H9 (cell line): ENCODE results near the gene SERPINE1. TPM values are rescaled to one million over a fixed set of nuclear protein-coding genes. Genes with fewer than 3 reads are reported as not detected.

Experiments
- DNase-seq: peaks from one replicate; pipeline ENCODE4 v3.0.0-alpha.2; 2017
- H2AFZ ChIP-seq: one replicate; pipeline ENCODE4 v1.6.1; 2013; ENCODE audit warnings: mild to moderate bottlenecking, low read length, control low read depth, moderate library complexity
- H2AK5ac ChIP-seq: 2 replicates; pipeline ENCODE4 v1.6.1; 2013; ENCODE audit warnings: low read length, control low read depth, mixed read lengths; ENCODE audit not compliant: insufficient read length
- H2BK120ac ChIP-seq: one replicate; pipeline ENCODE4 v1.6.1; 2013; ENCODE audit warnings: low read depth, mild to moderate bottlenecking, low read length, control low read depth, inconsistent platforms; ENCODE audit not compliant: poor library complexity, severe bottlenecking
- H2BK12ac ChIP-seq: 2 replicates; pipeline ENCODE4 v1.6.1; 2013; ENCODE audit warnings: low read length, control low read depth, mixed read lengths, low read depth; ENCODE audit not compliant: insufficient read length
- H2BK15ac ChIP-seq: 2 replicates; pipeline ENCODE4 v1.6.1; 2013; ENCODE audit warnings: low read depth, low read length, control low read depth
- H2BK20ac ChIP-seq: one replicate; pipeline ENCODE4 v1.6.1; 2013; ENCODE audit warnings: low read depth, mild to moderate bottlenecking, low read length, control low read depth, inconsistent platforms; ENCODE audit not compliant: poor library complexity, severe bottlenecking
- H2BK5ac ChIP-seq: 2 replicates; pipeline ENCODE4 v1.6.1; 2013; ENCODE audit warnings: low read length, control low read depth, mixed read lengths; ENCODE audit not compliant: insufficient read length
- H3K14ac ChIP-seq: 2 replicates; pipeline ENCODE4 v1.6.1; 2013; ENCODE audit warnings: low read length, control low read depth; ENCODE audit not compliant: insufficient read depth
- H3K18ac ChIP-seq: 2 replicates; pipeline ENCODE4 v1.6.1; 2013; ENCODE audit warnings: low read depth, mild to moderate bottlenecking, mixed read lengths, low read length, control low read depth; ENCODE audit not compliant: insufficient read length
- H3K23ac ChIP-seq: 2 replicates; pipeline ENCODE4 v1.6.1; 2013; ENCODE audit warnings: low read length, control low read depth, mixed read lengths, low read depth; ENCODE audit not compliant: insufficient read length
- H3K23me2 ChIP-seq: 2 replicates; pipeline ENCODE4 v1.6.1; 2013; ENCODE audit warnings: low read depth, mild to moderate bottlenecking, mixed read lengths, low read length, control low read depth; ENCODE audit not compliant: insufficient read length, poor library complexity, severe bottlenecking
- H3K27ac ChIP-seq: 2 replicates; pipeline ENCODE4 v1.5.1; 2013; ENCODE audit warnings: low read length, control low read depth, mixed read lengths, low read depth; ENCODE audit not compliant: insufficient read length
- H3K27me3 ChIP-seq: 2 replicates; pipeline ENCODE4 v1.6.1; 2013; ENCODE audit warnings: low read length, control low read depth, inconsistent platforms; ENCODE audit not compliant: insufficient read depth
- H3K4ac ChIP-seq: 2 replicates; pipeline ENCODE4 v1.6.1; 2013; ENCODE audit warnings: low read depth, mild to moderate bottlenecking, control low read depth, inconsistent platforms, low read length, moderate library complexity
- H3K4me1 ChIP-seq: 2 replicates; pipeline ENCODE4 v1.6.1; 2013; ENCODE audit warnings: low read length, control low read depth, inconsistent platforms; ENCODE audit not compliant: insufficient read depth
- H3K4me2 ChIP-seq: 2 replicates; pipeline ENCODE4 v1.6.1; 2013; ENCODE audit warnings: low read length, control low read depth, mixed read lengths; ENCODE audit not compliant: insufficient read length, insufficient read depth
- H3K56ac ChIP-seq: 2 replicates; pipeline ENCODE4 v1.6.1; 2013; ENCODE audit warnings: low read depth, mild to moderate bottlenecking, mixed read lengths, low read length, control low read depth; ENCODE audit not compliant: insufficient read length
- H3K79me1 ChIP-seq: 2 replicates; pipeline ENCODE4 v1.6.1; 2013; ENCODE audit warnings: low read depth, mild to moderate bottlenecking, moderate library complexity, low read length, control low read depth, inconsistent platforms; ENCODE audit not compliant: insufficient read depth, poor library complexity, severe bottlenecking
- H3K79me2 ChIP-seq: 2 replicates; pipeline ENCODE4 v1.6.1; 2013; ENCODE audit warnings: low read length, control low read depth, inconsistent platforms; ENCODE audit not compliant: insufficient read depth
- H3K9ac ChIP-seq: 2 replicates; pipeline ENCODE4 v1.6.1; 2013; ENCODE audit warnings: low read length, control low read depth, mixed read lengths; ENCODE audit not compliant: insufficient read length; ENCODE audit errors: extremely low read depth
- H3K9me3 ChIP-seq: one replicate; pipeline ENCODE4 v1.6.1; 2013; ENCODE audit warnings: low read depth, low read length, inconsistent platforms; ENCODE audit not compliant: control insufficient read depth
- H3T11ph ChIP-seq: one replicate; pipeline ENCODE4 v1.6.1; 2013; ENCODE audit warnings: mild to moderate bottlenecking, low read length, control low read depth, inconsistent platforms
- H4K20me1 ChIP-seq: one replicate; pipeline ENCODE4 v1.6.1; 2013; ENCODE audit not compliant: control insufficient read depth, insufficient read length, insufficient read depth
- H4K5ac ChIP-seq: 2 replicates; pipeline ENCODE4 v1.6.1; 2013; ENCODE audit warnings: low read depth, mild to moderate bottlenecking, mixed read lengths, low read length, control low read depth; ENCODE audit not compliant: insufficient read length
- H4K8ac ChIP-seq: replicated peaks from 2 replicates; pipeline ENCODE4 v1.6.1; 2013; ENCODE audit warnings: low read length, control low read depth, mixed read lengths, low read depth; ENCODE audit not compliant: insufficient read length
- H4K91ac ChIP-seq: 2 replicates; pipeline ENCODE4 v1.6.1; 2013; ENCODE audit warnings: low read depth, mild to moderate bottlenecking, moderate library complexity, mixed read lengths, low read length, control low read depth; ENCODE audit not compliant: insufficient read length
- H3K27ac Mint-ChIP-seq, 3 experiments: 2 replicates in 2 of 3; 3 replicates in 1 of 3; pipeline ENCODE4 v1.8.0; 2020 to 2021; ENCODE audit warnings: mixed read lengths in 3 of 3, mild to moderate bottlenecking in 1 of 3, moderate library complexity in 1 of 3
- H3K27me3 Mint-ChIP-seq: 2 replicates; pipeline ENCODE4 v1.8.0; 2021; ENCODE audit warnings: low read depth, mild to moderate bottlenecking, moderate library complexity, mixed read lengths
- H3K36me3 Mint-ChIP-seq, 3 experiments: 2 replicates in 2 of 3; 3 replicates in 1 of 3; pipeline ENCODE4 v1.8.0; 2020 to 2021; ENCODE audit warnings: low read depth in 3 of 3, mixed read lengths in 3 of 3; ENCODE audit not compliant: insufficient read depth in 1 of 3
- H3K4me1 Mint-ChIP-seq, 2 experiments: 2 replicates each; pipeline ENCODE4 v1.8.0; 2020; ENCODE audit warnings: mixed read lengths in 2 of 2
- H3K4me3 Mint-ChIP-seq, 2 experiments: 2 replicates in 1 of 2; 3 replicates in 1 of 2; pipeline ENCODE4 v1.8.0; 2020 to 2021; ENCODE audit warnings: mild to moderate bottlenecking in 2 of 2, mixed read lengths in 2 of 2, moderate library complexity in 1 of 2
- H3K9me3 Mint-ChIP-seq, 2 experiments: 2 replicates in 1 of 2; 3 replicates in 1 of 2; pipeline ENCODE4 v1.8.0; 2020; ENCODE audit warnings: mild to moderate bottlenecking in 2 of 2, mixed read lengths in 2 of 2, moderate library complexity in 1 of 2
- CTCF ChIP-seq: fragments of 200-600 bp; sonication (generic); conservative IDR thresholded peaks from 3 replicates; pipeline ENCODE4 v1.8.0; 2021; ENCODE audit warnings: antibody characterized with exemption, mild to moderate bottlenecking
- WGBS: extraction: QIAGEN DNeasy Blood & Tissue Kit; methylation state at CpG from one replicate; pipeline ENCODE4 v1.1.7; 2013; ENCODE audit warnings: missing lambda C conversion rate, low lambda C conversion rate, mixed read lengths; ENCODE audit not compliant: insufficient read length; ENCODE audit errors: extremely low coverage; 5-methylcytosine and 5-hydroxymethylcytosine counted together
- total RNA-seq: library from RNA; stranded (reverse); gene quantifications from 2 replicates; pipeline ENCODE4 v1.2.1, GENCODE V29; 2021

SERPINE1 gene
- total RNA-seq, 1 experiment from 2014 or later: 11.5 TPM

GRCh38 chr7:101119876-101120275 is 7.0 kb upstream of the SERPINE1 start:
- no peak overlapping the region for H3K18ac ChIP-seq
- no peak overlapping the region for H2BK5ac ChIP-seq
- Mint-ChIP-seq H3K36me3 (no peaks in the 10 kb centered on the region; a peak in 1 of 7 replicates), H3K4me1 (peaks cover 25 to 35% of the 10 kb centered on the region in 2 experiments), H3K4me3 (no peak overlapping the region), H3K27ac (peak overlapping the region in 1 of 3 experiments; percentile 38; a peak in 1 of 7 replicates), H3K9me3 (peaks cover 0 to 2% of the 10 kb centered on the region in 2 experiments; a peak in 1 of 5 replicates), H3K27me3 (peaks cover 1% of the 10 kb centered on the region; the same call in 1 of the 2 replicates)
- H3K23ac ChIP-seq: no peak overlapping the region
- no peaks in the 10 kb centered on the region for H3K23me2 ChIP-seq
- H3K4me2 ChIP-seq: no peak overlapping the region
- H3K14ac ChIP-seq: no peak overlapping the region
- no peak overlapping the region for H3K27ac ChIP-seq
- peaks cover 7% of the 10 kb centered on the region; the same call in 1 of the 2 replicates for H3K4me1 ChIP-seq
- no peak overlapping the region for H3K4ac ChIP-seq
- H3K9ac ChIP-seq: no peak overlapping the region
- H2BK120ac ChIP-seq: no peak overlapping the region
- H2BK15ac ChIP-seq: no peak overlapping the region
- no CpG with 5 or more reads among the region's 10 CpGs for WGBS
- no peak overlapping the region for H2AK5ac ChIP-seq
- H3K27me3 ChIP-seq: no peaks in the 10 kb centered on the region
- H4K91ac ChIP-seq: no peak overlapping the region
- no peak overlapping the region for H2AFZ ChIP-seq
- no peaks in the 10 kb centered on the region for H3K9me3 ChIP-seq
- H2BK12ac ChIP-seq: no peak overlapping the region
- H2BK20ac ChIP-seq: no peak overlapping the region
- no peak overlapping the region for H4K5ac ChIP-seq
- no peak for TF ChIP-seq CTCF
- no peaks in the 10 kb centered on the region for H3K79me2 ChIP-seq
- H3K79me1 ChIP-seq: no peaks in the 10 kb centered on the region
- no peak overlapping the region for H3K56ac ChIP-seq
- H4K20me1 ChIP-seq: no peaks in the 10 kb centered on the region
- H4K8ac ChIP-seq: no peak overlapping the region
- no peak for DNase-seq
- H3T11ph ChIP-seq: no peak overlapping the region
